ENCODE data around the gene CASZ1.

GRCh38 chr1:10741696-10742095 lies 54.8 kb downstream of the CASZ1 start:
- TF ChIP-seq CTCF (IDR thresholded peaks at IDR 0.05) (no peak), POLR2A (IDR thresholded peaks at IDR 0.05) (no peak)

Measured in esophagus squamous epithelium (tissue), 4 donors.